Right lobe of liver (tissue), 4 donors: ENCODE measurements around the gene DSC3.

Experiments
- POLR2A ChIP-seq: fragments of 450-650 bp; IDR thresholded peaks from one replicate; pipeline ENCODE4 v1.6.1; 2017; ENCODE audit warnings: antibody characterized with exemption, mild to moderate bottlenecking
- TF ChIP-seq, protein P1 (sequence below), 4 donors: fragments of 200-600 bp in 3 of 4; fragments of 450-650 bp in 1 of 4; IDR thresholded peaks; one replicate each; pipeline versions ENCODE4 v1.5.1 to v1.8.0; 2016 to 2022; ENCODE audit warnings: antibody characterized with exemption in 4 of 4, mild to moderate bottlenecking in 2 of 4
- donor health status: DM: no; HTN: no; CAD: no.
- donor health status: DM: no; HTN: no; CAD: no.
- donor health status: DM: no; HTN: yes; CAD: no.

DNA sequence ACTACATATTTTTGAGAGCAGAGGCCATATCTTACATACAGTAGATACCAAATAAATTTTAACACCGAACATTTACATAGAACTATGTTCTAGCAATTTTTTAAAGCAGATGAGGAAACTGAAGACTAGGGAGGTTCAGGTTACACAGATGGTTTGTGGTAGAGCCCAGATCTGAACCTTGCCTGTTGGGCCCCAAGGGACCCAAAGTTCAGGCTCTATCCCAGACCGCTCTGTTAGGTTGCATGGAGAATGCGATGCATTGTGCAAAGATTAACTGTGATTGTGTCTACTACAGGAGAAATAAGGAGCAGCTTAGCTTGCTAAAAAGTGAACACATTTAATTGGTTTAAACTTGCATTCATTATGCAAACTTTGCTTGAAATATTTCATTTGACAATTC, 16.4 kb upstream of the DSC3 start:
- no peak for TF ChIP-seq POLR2A
- TF ChIP-seq, protein P1, sequence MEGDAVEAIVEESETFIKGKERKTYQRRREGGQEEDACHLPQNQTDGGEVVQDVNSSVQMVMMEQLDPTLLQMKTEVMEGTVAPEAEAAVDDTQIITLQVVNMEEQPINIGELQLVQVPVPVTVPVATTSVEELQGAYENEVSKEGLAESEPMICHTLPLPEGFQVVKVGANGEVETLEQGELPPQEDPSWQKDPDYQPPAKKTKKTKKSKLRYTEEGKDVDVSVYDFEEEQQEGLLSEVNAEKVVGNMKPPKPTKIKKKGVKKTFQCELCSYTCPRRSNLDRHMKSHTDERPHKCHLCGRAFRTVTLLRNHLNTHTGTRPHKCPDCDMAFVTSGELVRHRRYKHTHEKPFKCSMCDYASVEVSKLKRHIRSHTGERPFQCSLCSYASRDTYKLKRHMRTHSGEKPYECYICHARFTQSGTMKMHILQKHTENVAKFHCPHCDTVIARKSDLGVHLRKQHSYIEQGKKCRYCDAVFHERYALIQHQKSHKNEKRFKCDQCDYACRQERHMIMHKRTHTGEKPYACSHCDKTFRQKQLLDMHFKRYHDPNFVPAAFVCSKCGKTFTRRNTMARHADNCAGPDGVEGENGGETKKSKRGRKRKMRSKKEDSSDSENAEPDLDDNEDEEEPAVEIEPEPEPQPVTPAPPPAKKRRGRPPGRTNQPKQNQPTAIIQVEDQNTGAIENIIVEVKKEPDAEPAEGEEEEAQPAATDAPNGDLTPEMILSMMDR (IDR thresholded peaks at IDR 0.05), result no peak
